Stimulated activated CD4-positive, alpha-beta T cell treated with anti-CD3 and anti-CD28 coated beads, TNF-alpha, amount 100 ng/mL, for 24 hours (primary cell): ENCODE measurements around the gene PTPN18.
A peak's percentile ranks its signal among the peaks of the same experiment; 100 is the strongest.
"Not testable (repeated sequence)": the region's sequence is repeated elsewhere in the genome, so short reads cannot be mapped to it uniquely, and the experiment has no call there.

Experiments
- DNase-seq, 3 experiments: peaks; one replicate each; pipeline ENCODE4 v3.0.0-alpha.2; 2020; ENCODE audit warnings: low read depth in 3 of 3

Gene PTPN18

GRCh38 chr2:130355578-130356431 lies at the start of gene PTPN18:
PTPN18 (plus strand) TSS chr2:130356056; CDS start chr2:130356108, 52 bp downstream.
- DNase-seq: peak in 1 of 3 experiments; percentile 64

- no peak for DNase-seq
These were observed 48.0 kb upstream of the PTPN18 start for GRCh38 chr2:130307850-130308249.

GRCh38 chr2:130310881-130311280 lies 45.0 kb upstream of the PTPN18 start:
- no peak for DNase-seq

GRCh38 chr2:130313812-130314334 lies 42.0 kb upstream of the PTPN18 start:
- no peak for DNase-seq

GRCh38 chr2:130314377-130314776 lies 41.5 kb upstream of the PTPN18 start:
- DNase-seq: no peak

GRCh38 chr2:130316596-130316995 lies 39.3 kb upstream of the PTPN18 start:
- no peak for DNase-seq

- DNase-seq: no peak
These were observed 37.0 kb upstream of the PTPN18 start for GRCh38 chr2:130318906-130319305.

- no peak for DNase-seq
These were observed 36.3 kb upstream of the PTPN18 start for GRCh38 chr2:130319536-130319935.

- DNase-seq: no peak
These were observed 27.9 kb upstream of the PTPN18 start for GRCh38 chr2:130327703-130328527.

- DNase-seq: no peak
These were observed 27.1 kb upstream of the PTPN18 start for GRCh38 chr2:130328710-130329109.

- peak; percentile 42 to 72 (median 48) for DNase-seq
These were observed 23.4 kb upstream of the PTPN18 start for GRCh38 chr2:130332271-130333073.

GRCh38 chr2:130333253-130333652 lies 22.6 kb upstream of the PTPN18 start:
- not testable (repeated sequence) for DNase-seq

GRCh38 chr2:130334026-130334425 lies 21.8 kb upstream of the PTPN18 start:
- DNase-seq: no peak

GRCh38 chr2:130335226-130335625 lies 20.6 kb upstream of the PTPN18 start:
- DNase-seq: no peak

- DNase-seq: no peak
These were observed 19.5 kb upstream of the PTPN18 start for GRCh38 chr2:130336150-130336876.

GRCh38 chr2:130336877-130337734 lies 18.8 kb upstream of the PTPN18 start:
- DNase-seq: peak; percentile 13 to 66 (median 54)

GRCh38 chr2:130337735-130338325 lies 18.0 kb upstream of the PTPN18 start:
- DNase-seq: no peak

GRCh38 chr2:130338793-130339345 lies 17.0 kb upstream of the PTPN18 start:
- DNase-seq: no peak
